ENCODE measurements around the gene HSD17B4.
A peak's percentile ranks its signal among the peaks of the same experiment; 100 is the strongest.
"Not testable (repeated sequence)": the region's sequence is repeated elsewhere in the genome, so short reads cannot be mapped to it uniquely, and the experiment has no call there.

HSD17B4 gene

GRCh38 chr5:119432674-119433237 is 19.5 kb upstream of the HSD17B4 start:
- not testable (repeated sequence) for DNase-seq

- DNase-seq = peak; percentile 75
Observed at GRCh38 chr5:119435436-119436132, 16.7 kb upstream of the HSD17B4 start.

GRCh38 chr5:119437785-119438586 is 14.3 kb upstream of the HSD17B4 start:
- not testable (repeated sequence) for DNase-seq

- not testable (repeated sequence) for DNase-seq
Observed at GRCh38 chr5:119438587-119438917, 13.7 kb upstream of the HSD17B4 start.

- peak; percentile 6 for DNase-seq
Observed at GRCh38 chr5:119439140-119439631, 13.1 kb upstream of the HSD17B4 start.

GRCh38 chr5:119439632-119440031 is 12.7 kb upstream of the HSD17B4 start:
- DNase-seq = not testable (repeated sequence)

- not testable (repeated sequence) for DNase-seq
Observed at GRCh38 chr5:119444643-119445042, 7.7 kb upstream of the HSD17B4 start.

- DNase-seq = no peak
Observed at GRCh38 chr5:119445544-119445943, 6.8 kb upstream of the HSD17B4 start.

GRCh38 chr5:119449882-119450281 is 2.4 kb upstream of the HSD17B4 start:
- no peak for DNase-seq

GRCh38 chr5:119450627-119451026 is 1.7 kb upstream of the HSD17B4 start:
- DNase-seq = not testable (repeated sequence)

- no peak for DNase-seq
Observed at GRCh38 chr5:119451561-119451960, 736 bp upstream of the HSD17B4 start.

- DNase-seq = no peak
Observed at GRCh38 chr5:119452060-119452372, 281 bp upstream of the HSD17B4 start.

GRCh38 chr5:119453040-119453373 is 710 bp downstream of the HSD17B4 start:
- no peak for DNase-seq

- no peak for DNase-seq
Observed at GRCh38 chr5:119454171-119454570, 1.9 kb downstream of the HSD17B4 start.

- DNase-seq = no peak
Observed at GRCh38 chr5:119458911-119459632, 6.8 kb downstream of the HSD17B4 start.

GRCh38 chr5:119465640-119466039 is 13.3 kb downstream of the HSD17B4 start:
- no peak for DNase-seq

GRCh38 chr5:119468286-119468685 is 16.0 kb downstream of the HSD17B4 start:
- DNase-seq = no peak

GRCh38 chr5:119470105-119470763 is 17.9 kb downstream of the HSD17B4 start:
- no peak for DNase-seq

- DNase-seq = no peak
Observed at GRCh38 chr5:119470851-119471451, 18.7 kb downstream of the HSD17B4 start.

GRCh38 chr5:119473241-119473640 is 20.9 kb downstream of the HSD17B4 start:
- no peak for DNase-seq

- DNase-seq = no peak
Observed at GRCh38 chr5:119476341-119476740, 24.0 kb downstream of the HSD17B4 start.

- no peak for DNase-seq
Observed at GRCh38 chr5:119478781-119479180, 26.5 kb downstream of the HSD17B4 start.
